ENCODE measurements around the gene ASIP.
A peak's percentile ranks its signal among the peaks of the same experiment; 100 is the strongest.
"Not testable (repeated sequence)": the region's sequence is repeated elsewhere in the genome, so short reads cannot be mapped to it uniquely, and the experiment has no call there.

ASIP gene

GRCh38 chr20:34240693-34241615 is at the start of gene ASIP:
TSS of gene ASIP (plus strand) at chr20:34241423. CDS start at chr20:34260375, 18,952 bp downstream.
- no peaks in the 10 kb centered on the region for H3K4me1 ChIP-seq (ENCODE audit: control insufficient read depth, insufficient read depth, low read length)
- H3K36me3 ChIP-seq (ENCODE audit: control insufficient read depth, insufficient read depth, low read length), result no peaks in the 10 kb centered on the region
- no peaks in the 10 kb centered on the region for H3K9me3 ChIP-seq (ENCODE audit: control insufficient read depth, low read length)
- H3K9ac ChIP-seq (ENCODE audit: low read length), result no peak within 1 kb of the TSS
- H3K27me3 ChIP-seq (ENCODE audit: control insufficient read depth, insufficient read depth, low read length), result no peaks in the 10 kb centered on the region
- no peak within 1 kb of the TSS for H3K4me3 ChIP-seq (ENCODE audit: low read length)

GRCh38 chr20:34193051-34193450 is 48.2 kb upstream of the ASIP start:
- no peak overlapping the region for H3K9ac ChIP-seq (ENCODE audit: low read length)
- no peaks in the 10 kb centered on the region for H3K4me1 ChIP-seq (ENCODE audit: control insufficient read depth, insufficient read depth, low read length)
- H3K9me3 ChIP-seq (ENCODE audit: control insufficient read depth, low read length), result no peaks in the 10 kb centered on the region
- no peaks in the 10 kb centered on the region for H3K27me3 ChIP-seq (ENCODE audit: control insufficient read depth, insufficient read depth, low read length)
- no peaks in the 10 kb centered on the region for H3K36me3 ChIP-seq (ENCODE audit: control insufficient read depth, insufficient read depth, low read length)
- no peak overlapping the region for H3K4me3 ChIP-seq (ENCODE audit: low read length)

GRCh38 chr20:34199183-34199582 is 42.0 kb upstream of the ASIP start:
- H3K4me3 ChIP-seq (ENCODE audit: low read length), result no peak overlapping the region
- no peak overlapping the region for H3K9ac ChIP-seq (ENCODE audit: low read length)
- H3K9me3 ChIP-seq (ENCODE audit: control insufficient read depth, low read length), result no peaks in the 10 kb centered on the region
- no peaks in the 10 kb centered on the region for H3K4me1 ChIP-seq (ENCODE audit: control insufficient read depth, insufficient read depth, low read length)
- no peaks in the 10 kb centered on the region for H3K27me3 ChIP-seq (ENCODE audit: control insufficient read depth, insufficient read depth, low read length)
- no peaks in the 10 kb centered on the region for H3K36me3 ChIP-seq (ENCODE audit: control insufficient read depth, insufficient read depth, low read length)

GRCh38 chr20:34200023-34200422 is 41.2 kb upstream of the ASIP start:
- Histone ChIP-seq H3K9me3 (ENCODE audit: control insufficient read depth, low read length) (no peaks in the 10 kb centered on the region), H3K36me3 (ENCODE audit: control insufficient read depth, insufficient read depth, low read length) (no peaks in the 10 kb centered on the region), H3K4me3 (ENCODE audit: low read length) (no peak overlapping the region), H3K4me1 (ENCODE audit: control insufficient read depth, insufficient read depth, low read length) (no peaks in the 10 kb centered on the region), H3K9ac (ENCODE audit: low read length) (no peak overlapping the region), H3K27me3 (ENCODE audit: control insufficient read depth, insufficient read depth, low read length) (no peaks in the 10 kb centered on the region)

GRCh38 chr20:34201531-34201930 is 39.7 kb upstream of the ASIP start:
- no peak overlapping the region for H3K4me3 ChIP-seq (ENCODE audit: low read length)
- no peak overlapping the region for H3K9ac ChIP-seq (ENCODE audit: low read length)
- H3K36me3 ChIP-seq (ENCODE audit: control insufficient read depth, insufficient read depth, low read length), result no peaks in the 10 kb centered on the region
- no peaks in the 10 kb centered on the region for H3K27me3 ChIP-seq (ENCODE audit: control insufficient read depth, insufficient read depth, low read length)
- no peaks in the 10 kb centered on the region for H3K9me3 ChIP-seq (ENCODE audit: control insufficient read depth, low read length)
- H3K4me1 ChIP-seq (ENCODE audit: control insufficient read depth, insufficient read depth, low read length), result no peaks in the 10 kb centered on the region

GRCh38 chr20:34205172-34205880 is 35.9 kb upstream of the ASIP start:
- not testable (repeated sequence) for H3K9ac ChIP-seq (ENCODE audit: low read length); H3K4me1 ChIP-seq (ENCODE audit: control insufficient read depth, insufficient read depth, low read length); H3K4me3 ChIP-seq (ENCODE audit: low read length); H3K9me3 ChIP-seq (ENCODE audit: control insufficient read depth, low read length); H3K27me3 ChIP-seq (ENCODE audit: control insufficient read depth, insufficient read depth, low read length); H3K36me3 ChIP-seq (ENCODE audit: control insufficient read depth, insufficient read depth, low read length)

GRCh38 chr20:34209111-34209510 is 32.1 kb upstream of the ASIP start:
- no peaks in the 10 kb centered on the region for H3K4me1 ChIP-seq (ENCODE audit: control insufficient read depth, insufficient read depth, low read length)
- no peak overlapping the region for H3K9ac ChIP-seq (ENCODE audit: low read length)

GRCh38 chr20:34210271-34210670 is 31.0 kb upstream of the ASIP start:
- Histone ChIP-seq H3K36me3 (ENCODE audit: control insufficient read depth, insufficient read depth, low read length) (no peaks in the 10 kb centered on the region), H3K9me3 (ENCODE audit: control insufficient read depth, low read length) (no peaks in the 10 kb centered on the region), H3K4me3 (ENCODE audit: low read length) (no peak overlapping the region), H3K27me3 (ENCODE audit: control insufficient read depth, insufficient read depth, low read length) (no peaks in the 10 kb centered on the region), H3K9ac (ENCODE audit: low read length) (no peak overlapping the region), H3K4me1 (ENCODE audit: control insufficient read depth, insufficient read depth, low read length) (no peaks in the 10 kb centered on the region)

More at GRCh38 chr20:34209111-34209510, 32.1 kb upstream of the ASIP start:
- Histone ChIP-seq H3K36me3 (ENCODE audit: control insufficient read depth, insufficient read depth, low read length) (no peaks in the 10 kb centered on the region), H3K27me3 (ENCODE audit: control insufficient read depth, insufficient read depth, low read length) (no peaks in the 10 kb centered on the region), H3K9me3 (ENCODE audit: control insufficient read depth, low read length) (no peaks in the 10 kb centered on the region), H3K4me3 (ENCODE audit: low read length) (no peak overlapping the region)

GRCh38 chr20:34211591-34211990 is 29.6 kb upstream of the ASIP start:
- Histone ChIP-seq H3K9me3 (ENCODE audit: control insufficient read depth, low read length) (no peaks in the 10 kb centered on the region), H3K4me1 (ENCODE audit: control insufficient read depth, insufficient read depth, low read length) (peaks cover 6% of the 10 kb centered on the region), H3K4me3 (ENCODE audit: low read length) (no peak overlapping the region)

GRCh38 chr20:34213213-34213612 is 28.0 kb upstream of the ASIP start:
- Histone ChIP-seq H3K4me3 (ENCODE audit: low read length) (no peak overlapping the region), H3K9ac (ENCODE audit: low read length) (no peak overlapping the region), H3K36me3 (ENCODE audit: control insufficient read depth, insufficient read depth, low read length) (no peaks in the 10 kb centered on the region), H3K9me3 (ENCODE audit: control insufficient read depth, low read length) (no peaks in the 10 kb centered on the region), H3K4me1 (ENCODE audit: control insufficient read depth, insufficient read depth, low read length) (peaks cover 6% of the 10 kb centered on the region), H3K27me3 (ENCODE audit: control insufficient read depth, insufficient read depth, low read length) (no peaks in the 10 kb centered on the region)

More at GRCh38 chr20:34211591-34211990, 29.6 kb upstream of the ASIP start:
- Histone ChIP-seq H3K27me3 (ENCODE audit: control insufficient read depth, insufficient read depth, low read length) (no peaks in the 10 kb centered on the region), H3K36me3 (ENCODE audit: control insufficient read depth, insufficient read depth, low read length) (no peaks in the 10 kb centered on the region), H3K9ac (ENCODE audit: low read length) (no peak overlapping the region)

GRCh38 chr20:34215711-34216381 is 25.4 kb upstream of the ASIP start:
- H3K9ac ChIP-seq (ENCODE audit: low read length), result peak overlapping the region; percentile 7
- H3K4me1 ChIP-seq (ENCODE audit: control insufficient read depth, insufficient read depth, low read length), result peaks cover 6% of the 10 kb centered on the region
- H3K9me3 ChIP-seq (ENCODE audit: control insufficient read depth, low read length), result no peaks in the 10 kb centered on the region
- no peaks in the 10 kb centered on the region for H3K27me3 ChIP-seq (ENCODE audit: control insufficient read depth, insufficient read depth, low read length)
- no peaks in the 10 kb centered on the region for H3K36me3 ChIP-seq (ENCODE audit: control insufficient read depth, insufficient read depth, low read length)
- H3K4me3 ChIP-seq (ENCODE audit: low read length), result no peak overlapping the region

- H3K4me1 ChIP-seq (ENCODE audit: control insufficient read depth, insufficient read depth, low read length), result peaks cover 6% of the 10 kb centered on the region
- H3K9me3 ChIP-seq (ENCODE audit: control insufficient read depth, low read length), result no peaks in the 10 kb centered on the region
- no peaks in the 10 kb centered on the region for H3K36me3 ChIP-seq (ENCODE audit: control insufficient read depth, insufficient read depth, low read length)
- no peaks in the 10 kb centered on the region for H3K27me3 ChIP-seq (ENCODE audit: control insufficient read depth, insufficient read depth, low read length)
- no peak overlapping the region for H3K4me3 ChIP-seq (ENCODE audit: low read length)
- H3K9ac ChIP-seq (ENCODE audit: low read length), result no peak overlapping the region
These were observed 24.9 kb upstream of the ASIP start for GRCh38 chr20:34216382-34216742.

All from mucosa of stomach (tissue), 1 donor.